A549 (cell line): Measurements from ENCODE around the gene FBXO28.

Experiments
- CTCF ChIP-seq: fragments of >200 bp; sonication (Bioruptor Twin); formaldehyde crosslinking; IDR thresholded peaks from 3 replicates; pipeline ENCODE4 v1.5.1; 2016
- EP300 ChIP-seq, 2 experiments: fragments of >200 bp; sonication (Bioruptor Twin); formaldehyde crosslinking; IDR thresholded peaks; 2 replicates in 1 of 2; 3 replicates in 1 of 2; pipeline ENCODE4 v1.6.1; 2016 to 2017
- RCOR1 ChIP-seq: fragments of 150-350 bp; IDR thresholded peaks from 2 replicates; pipeline ENCODE4 v1.6.1; 2014; ENCODE audit warnings: antibody characterized with exemption, low read length, low read depth

GRCh38 chr1:224162768-224163167 is 48.9 kb downstream of the FBXO28 start:
- TF ChIP-seq CTCF = no peak
- TF ChIP-seq RCOR1 = no peak
- no peak for TF ChIP-seq EP300 (IDR thresholded peaks at IDR 0.05)
